Loucy (cell line): Measurements from ENCODE around the gene LACTB.

Experiments used
- EZH2phosphoT487 ChIP-seq: fragments of 200-600 bp; IDR thresholded peaks from 2 replicates; pipeline ENCODE4 v1.6.1; 2018; ENCODE audit warnings: antibody characterized with exemption, mild to moderate bottlenecking, moderate library complexity, borderline replicate concordance
- TF ChIP-seq, protein P1 (sequence below): fragments of 200-600 bp; sonication (generic); conservative IDR thresholded peaks from 2 replicates; pipeline ENCODE4 v1.5.1; 2014; ENCODE audit warnings: mild to moderate bottlenecking, antibody characterized with exemption, low read length

DNA sequence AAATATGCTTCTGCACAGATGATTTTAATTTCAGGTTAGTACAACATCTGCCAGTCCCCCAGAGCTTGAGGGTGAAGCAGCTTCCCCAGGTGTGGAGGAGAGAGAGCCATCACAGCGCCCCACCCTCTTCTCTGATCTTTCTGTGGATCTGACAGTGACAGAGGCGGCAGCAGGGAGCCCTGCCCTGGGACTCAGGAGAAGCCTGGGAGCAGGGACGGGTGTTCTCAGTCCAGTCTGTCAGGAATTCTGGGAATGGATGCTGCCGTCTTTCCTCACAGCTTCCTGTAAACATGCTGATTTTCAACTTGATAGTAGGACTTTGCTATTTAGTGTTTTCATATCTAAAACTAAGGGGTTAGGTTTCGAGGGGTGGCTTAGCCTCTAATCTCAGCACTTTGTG is 56.4 kb downstream of the LACTB start:
- TF ChIP-seq, protein P1, sequence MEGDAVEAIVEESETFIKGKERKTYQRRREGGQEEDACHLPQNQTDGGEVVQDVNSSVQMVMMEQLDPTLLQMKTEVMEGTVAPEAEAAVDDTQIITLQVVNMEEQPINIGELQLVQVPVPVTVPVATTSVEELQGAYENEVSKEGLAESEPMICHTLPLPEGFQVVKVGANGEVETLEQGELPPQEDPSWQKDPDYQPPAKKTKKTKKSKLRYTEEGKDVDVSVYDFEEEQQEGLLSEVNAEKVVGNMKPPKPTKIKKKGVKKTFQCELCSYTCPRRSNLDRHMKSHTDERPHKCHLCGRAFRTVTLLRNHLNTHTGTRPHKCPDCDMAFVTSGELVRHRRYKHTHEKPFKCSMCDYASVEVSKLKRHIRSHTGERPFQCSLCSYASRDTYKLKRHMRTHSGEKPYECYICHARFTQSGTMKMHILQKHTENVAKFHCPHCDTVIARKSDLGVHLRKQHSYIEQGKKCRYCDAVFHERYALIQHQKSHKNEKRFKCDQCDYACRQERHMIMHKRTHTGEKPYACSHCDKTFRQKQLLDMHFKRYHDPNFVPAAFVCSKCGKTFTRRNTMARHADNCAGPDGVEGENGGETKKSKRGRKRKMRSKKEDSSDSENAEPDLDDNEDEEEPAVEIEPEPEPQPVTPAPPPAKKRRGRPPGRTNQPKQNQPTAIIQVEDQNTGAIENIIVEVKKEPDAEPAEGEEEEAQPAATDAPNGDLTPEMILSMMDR, result no peak
- TF ChIP-seq EZH2phosphoT487, result no peak
